GM18909 (cell line): ENCODE data around the gene ALDH3A1.

ENCODE experiments used
- ATAC-seq: cut with Tn5 transposase; IDR thresholded peaks from one replicate; pipeline ENCODE4 v1.9.1; 2021; ENCODE audit warnings: mild to moderate bottlenecking; ENCODE audit not compliant: unreplicated experiment, poor library complexity

ALDH3A1 gene

DNA sequence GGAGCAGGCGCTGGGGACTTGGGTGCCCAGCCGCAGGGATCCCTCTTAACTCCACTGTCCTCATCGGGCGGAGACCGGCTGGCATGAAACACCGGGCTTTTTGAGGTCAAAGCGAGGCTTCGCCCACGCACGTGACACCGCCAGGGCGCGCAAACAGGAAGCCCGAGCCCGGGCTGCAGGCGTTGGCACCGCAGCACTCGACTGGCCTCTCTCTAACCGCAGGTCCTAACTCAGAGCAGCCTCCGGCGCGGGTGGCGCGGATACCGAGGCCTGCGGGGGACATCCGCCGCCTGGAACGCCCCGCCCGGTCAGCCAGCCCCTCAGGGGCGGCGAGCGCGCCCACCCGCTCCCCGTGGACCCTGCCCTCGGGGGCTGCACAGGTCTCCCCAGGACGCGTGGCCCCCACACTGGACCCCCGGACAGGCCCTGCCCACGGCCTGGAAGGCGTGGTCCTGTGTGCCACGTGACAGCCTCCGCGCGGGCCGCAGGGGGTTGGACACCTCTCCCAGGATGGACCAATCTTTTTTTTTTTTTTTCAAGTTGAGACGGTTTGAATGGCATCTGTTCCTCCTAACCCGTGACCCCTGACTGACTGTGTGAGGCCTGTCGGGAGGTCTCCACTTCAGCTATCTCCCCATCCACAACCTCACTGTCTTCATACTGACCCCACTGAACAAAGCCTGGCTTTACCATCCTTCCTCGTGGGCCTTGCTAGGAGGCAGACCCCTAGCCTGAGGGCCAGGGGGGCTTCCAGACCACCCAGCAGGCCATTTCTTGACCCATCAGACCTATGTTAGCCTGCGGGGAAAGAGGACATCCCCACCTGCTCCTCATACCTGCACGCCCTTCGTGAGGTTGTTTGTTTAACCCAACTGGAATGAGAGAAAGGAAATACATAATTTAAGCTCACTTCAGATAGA, 23.3 kb downstream of the ALDH3A1 start:
- no peak for ATAC-seq

DNA sequence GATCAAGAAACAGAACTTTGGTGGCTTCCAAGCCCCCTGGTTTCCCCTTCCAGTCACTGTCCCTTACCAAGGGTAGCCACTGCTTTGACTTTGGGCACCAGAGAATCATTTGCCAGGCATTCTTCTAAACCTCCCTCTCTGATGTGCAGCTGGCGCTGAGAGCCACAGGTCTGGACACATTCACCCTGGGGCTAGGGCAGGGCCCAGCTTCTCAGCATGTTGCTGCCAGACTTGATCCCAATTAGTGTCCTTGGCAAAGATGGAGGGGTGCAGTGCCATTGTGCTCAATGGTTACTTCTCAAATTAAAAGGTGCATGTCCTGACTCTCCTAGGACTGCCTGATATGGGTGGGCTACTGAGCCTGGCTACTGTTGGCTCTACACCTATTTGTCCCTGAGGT, 24.1 kb downstream of the ALDH3A1 start:
- ATAC-seq = no peak

DNA sequence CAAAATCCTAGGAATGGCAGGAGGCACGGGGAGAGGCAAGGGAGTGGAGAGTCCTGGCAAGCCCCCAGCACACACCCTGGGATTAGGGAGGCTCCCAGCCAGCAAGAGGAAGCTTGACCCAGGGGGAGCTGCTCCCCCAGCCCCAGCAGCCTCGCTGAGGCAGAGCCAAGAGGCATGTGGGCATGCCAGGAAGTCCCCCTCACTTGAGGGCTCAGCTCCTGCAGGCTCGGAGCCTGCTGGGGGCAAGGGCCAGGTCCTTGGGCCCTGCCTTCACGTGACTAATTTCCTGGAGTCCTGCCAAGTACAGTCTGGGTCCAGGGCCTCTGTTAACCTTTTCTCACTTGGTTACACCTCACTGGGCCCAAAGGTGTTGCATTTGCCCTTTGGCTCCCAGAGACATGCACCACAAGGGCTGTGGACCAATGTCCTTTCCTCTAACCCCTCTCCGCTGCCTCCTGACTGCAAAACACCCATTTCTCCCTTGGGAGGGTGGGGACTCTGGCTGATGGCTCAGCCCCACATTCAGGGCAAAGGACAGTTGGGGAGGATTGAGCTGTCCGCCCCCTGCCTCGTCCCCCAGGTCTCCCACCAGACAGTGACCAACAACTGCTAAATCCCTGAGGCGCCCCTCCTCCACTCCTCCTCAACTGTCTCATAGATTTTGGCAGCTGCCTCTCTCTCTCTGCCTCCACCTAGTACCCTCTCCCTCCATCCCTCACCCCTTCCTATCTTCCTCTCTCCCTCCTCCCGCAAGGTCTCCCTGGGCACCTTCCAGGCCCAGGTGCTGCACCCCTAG, 27.3 kb downstream of the ALDH3A1 start:
- ATAC-seq = no peak

DNA sequence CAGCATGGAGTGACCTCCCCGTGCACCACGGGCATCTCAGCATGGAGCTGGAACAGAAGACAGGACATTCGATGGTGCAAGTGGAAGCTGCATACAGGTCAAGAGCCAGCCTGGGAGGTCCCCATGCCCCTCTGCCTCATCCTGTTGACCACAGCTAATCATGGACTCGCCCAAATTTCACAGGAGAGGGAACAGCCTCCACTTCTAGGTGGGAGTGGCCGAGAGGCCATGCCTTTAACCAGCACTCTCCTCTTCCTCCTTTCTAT, 28.0 kb downstream of the ALDH3A1 start:
- ATAC-seq = no peak

DNA sequence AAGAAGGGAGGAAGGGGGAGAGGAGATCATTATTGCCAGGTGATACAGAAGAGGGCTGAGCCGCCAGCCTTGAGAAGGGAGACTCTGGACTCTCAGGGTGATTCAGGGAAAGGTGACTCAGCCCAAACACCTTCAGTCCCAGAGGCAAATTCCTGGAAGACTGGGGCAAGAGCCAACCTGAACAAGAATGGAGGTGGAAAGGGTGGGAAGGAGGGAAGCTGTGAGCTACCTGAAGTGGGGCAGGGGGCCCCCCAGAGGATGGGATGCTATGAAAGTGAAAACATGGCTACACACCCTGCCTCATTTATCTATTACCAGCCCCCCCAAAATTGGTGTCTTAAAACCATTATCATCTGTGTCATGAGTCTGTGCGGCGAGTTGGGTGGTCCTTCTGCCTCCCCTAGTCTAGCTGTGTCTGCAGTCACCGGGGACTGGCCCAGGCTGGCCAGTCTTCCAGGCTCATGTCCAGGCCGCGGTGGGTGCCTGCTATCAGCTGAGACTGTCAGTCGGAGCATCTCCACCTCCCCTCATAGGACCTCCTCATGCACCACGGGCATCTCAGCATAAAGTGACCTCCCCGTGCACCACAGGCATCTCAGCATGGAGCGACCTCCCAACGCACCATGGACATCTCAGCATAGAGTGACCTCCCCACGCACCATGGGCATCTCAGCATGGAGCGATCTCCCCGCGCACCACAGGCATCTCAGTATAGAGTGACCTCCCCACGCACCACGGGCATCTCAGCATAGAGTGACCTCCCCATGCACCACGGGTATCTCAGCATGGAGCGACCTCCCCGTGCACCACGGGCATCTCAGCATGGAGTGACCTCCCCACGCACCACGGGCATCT, 28.5 kb downstream of the ALDH3A1 start:
- no peak for ATAC-seq

DNA sequence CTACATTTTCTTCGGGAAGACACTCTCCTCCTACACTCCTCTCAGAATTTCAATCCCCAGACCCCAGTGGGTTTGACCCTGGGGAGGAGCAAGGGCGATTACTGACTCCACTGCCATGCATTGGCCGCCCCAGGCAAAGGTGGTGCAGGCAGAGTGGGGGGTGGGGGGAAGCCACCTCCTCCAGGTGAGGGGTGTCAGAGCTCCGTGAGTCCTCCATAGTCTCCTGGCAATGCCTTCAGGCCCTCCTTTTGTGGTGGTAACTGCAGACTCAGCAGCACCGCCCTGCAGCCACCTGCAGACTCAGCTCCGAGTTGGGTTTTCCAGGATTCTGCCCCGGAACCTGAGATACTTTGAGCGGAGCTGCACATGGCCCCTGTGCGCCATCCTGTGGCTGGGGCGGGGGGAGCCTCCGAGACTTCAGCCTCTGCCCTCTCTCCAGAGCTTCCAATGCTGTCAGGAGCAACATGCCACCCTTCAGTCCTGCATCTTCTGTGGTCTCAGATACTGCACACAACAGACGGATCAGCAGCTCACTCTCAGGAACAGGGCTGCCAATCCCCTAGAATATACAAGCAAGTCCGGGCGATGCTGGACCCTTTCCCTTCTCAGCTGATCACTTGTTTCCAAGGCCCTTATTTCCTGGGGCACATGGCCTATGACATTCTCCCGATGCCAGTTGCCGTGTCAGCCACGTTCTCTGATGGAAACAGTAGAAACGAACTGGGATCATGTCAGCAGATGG, 29.3 kb downstream of the ALDH3A1 start:
- ATAC-seq = no peak

DNA sequence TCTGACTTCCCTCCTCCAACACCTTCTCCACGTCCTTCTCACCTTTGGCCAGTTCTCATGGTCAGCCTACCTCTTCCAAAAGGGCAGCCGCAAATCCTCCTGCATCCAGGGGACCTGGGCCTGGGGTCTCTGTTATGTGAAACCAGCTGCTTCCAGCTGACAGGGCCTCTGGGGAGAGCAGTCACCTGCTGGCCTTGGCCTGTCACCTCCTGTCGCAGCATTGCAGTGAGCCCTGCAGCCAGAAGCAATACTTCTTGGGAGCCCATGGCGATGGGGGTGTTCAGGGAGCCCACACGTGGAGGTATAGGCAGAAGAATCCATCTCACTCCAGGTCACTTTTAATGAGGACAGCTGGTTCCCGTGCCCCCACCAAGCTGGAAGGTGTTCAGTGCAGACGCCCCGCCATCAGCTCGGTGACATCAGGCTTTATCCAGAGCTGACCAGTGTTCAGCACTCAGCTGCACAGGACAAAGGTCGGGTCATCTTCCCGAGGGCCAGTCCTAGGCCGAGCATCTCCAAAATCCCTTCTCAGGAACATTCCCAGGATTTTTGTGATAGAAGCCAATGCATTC, 30.0 kb downstream of the ALDH3A1 start:
- ATAC-seq = no peak

DNA sequence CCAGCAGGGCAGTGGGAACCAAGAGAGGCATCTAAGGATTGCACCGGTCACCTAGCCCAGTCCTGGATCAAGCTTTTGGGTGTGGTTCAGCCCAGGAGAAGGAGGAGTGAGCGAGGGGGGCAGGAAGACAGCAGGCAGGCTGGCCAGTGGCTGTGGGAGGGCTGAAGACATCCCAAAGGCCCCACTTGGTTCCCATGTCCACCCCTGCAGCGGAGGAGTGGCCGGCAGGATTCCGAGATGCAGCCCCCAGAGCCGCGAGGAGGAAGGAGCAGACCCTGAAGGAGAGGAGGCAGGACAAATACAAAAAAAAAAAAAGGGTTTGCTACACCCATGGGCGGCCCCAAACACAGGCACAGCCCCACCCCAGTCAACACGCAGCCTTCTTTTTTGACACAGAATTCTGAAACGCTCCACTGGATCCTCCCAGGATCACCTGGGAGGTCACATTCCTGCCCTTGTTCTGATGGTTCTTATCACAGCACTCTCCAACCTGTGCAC, 30.6 kb downstream of the ALDH3A1 start:
- ATAC-seq = no peak

DNA sequence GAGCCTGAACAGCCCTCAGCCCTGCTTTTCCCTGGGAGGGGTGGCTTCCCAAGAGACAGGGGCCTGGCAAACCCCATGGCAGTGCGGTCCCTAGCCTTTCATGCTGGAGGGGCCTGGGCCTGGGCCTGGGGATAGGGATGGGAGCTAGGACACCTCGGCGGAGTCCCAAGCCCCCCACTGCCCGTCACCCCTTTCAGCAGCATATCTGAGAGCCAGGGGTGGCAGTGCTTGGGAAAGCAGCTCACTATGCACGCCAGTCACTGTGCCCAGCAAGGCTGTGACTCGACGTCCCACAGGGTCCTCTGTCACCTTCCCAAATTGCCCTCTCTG, 31.1 kb downstream of the ALDH3A1 start:
- ATAC-seq = no peak

DNA sequence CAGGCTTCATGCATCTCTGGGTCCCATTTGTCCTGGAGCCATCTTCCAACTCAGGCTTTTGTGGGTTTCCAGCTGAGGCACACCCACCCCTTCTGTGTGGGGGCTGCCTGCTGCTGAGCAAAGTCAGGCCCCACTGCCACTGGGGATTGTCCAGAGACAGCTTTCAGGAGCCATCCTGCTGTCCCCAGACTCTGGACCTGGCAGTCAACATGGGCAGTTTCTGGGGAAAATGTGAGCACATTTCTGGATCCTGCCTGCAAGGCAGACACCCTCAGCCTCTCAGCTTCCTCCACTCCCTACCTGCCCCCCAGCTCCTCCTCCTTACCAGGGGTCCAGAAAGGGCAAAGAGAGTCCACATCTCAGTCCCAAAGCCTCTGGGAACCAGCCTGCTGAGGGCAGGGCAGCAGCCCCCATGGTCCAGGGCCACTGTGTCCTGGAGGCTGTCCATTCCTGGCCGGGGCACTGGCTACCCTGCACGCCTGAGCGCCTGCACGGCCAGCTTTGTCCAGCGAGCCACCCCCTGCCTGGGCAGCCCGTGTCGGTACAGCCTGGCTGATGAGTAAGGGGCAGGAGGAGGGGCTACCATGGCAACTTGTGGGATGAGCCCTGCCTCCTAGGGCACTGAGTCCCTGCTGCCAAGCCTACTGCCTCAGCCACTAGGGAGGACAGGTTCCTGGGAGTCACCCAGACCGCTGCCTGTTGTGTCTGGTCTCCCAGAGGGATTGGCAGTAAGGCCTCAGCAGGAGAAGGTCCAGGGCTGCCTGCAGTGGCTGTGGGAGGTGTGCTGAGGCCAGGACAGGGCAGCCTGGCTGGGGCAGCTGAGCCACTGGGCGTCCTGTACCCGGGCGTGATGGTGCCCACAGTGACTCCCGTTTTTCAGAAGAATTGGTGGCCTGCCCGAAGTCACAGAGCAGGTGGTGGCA, 31.7 kb downstream of the ALDH3A1 start, which contains the start of gene SLC47A2:
Gene SLC47A2, minus strand, starts transcription at position 477 of the 923 bp plus-strand sequence. Its CDS starts 29 bp downstream, at position 448.
- no peak for ATAC-seq

DNA sequence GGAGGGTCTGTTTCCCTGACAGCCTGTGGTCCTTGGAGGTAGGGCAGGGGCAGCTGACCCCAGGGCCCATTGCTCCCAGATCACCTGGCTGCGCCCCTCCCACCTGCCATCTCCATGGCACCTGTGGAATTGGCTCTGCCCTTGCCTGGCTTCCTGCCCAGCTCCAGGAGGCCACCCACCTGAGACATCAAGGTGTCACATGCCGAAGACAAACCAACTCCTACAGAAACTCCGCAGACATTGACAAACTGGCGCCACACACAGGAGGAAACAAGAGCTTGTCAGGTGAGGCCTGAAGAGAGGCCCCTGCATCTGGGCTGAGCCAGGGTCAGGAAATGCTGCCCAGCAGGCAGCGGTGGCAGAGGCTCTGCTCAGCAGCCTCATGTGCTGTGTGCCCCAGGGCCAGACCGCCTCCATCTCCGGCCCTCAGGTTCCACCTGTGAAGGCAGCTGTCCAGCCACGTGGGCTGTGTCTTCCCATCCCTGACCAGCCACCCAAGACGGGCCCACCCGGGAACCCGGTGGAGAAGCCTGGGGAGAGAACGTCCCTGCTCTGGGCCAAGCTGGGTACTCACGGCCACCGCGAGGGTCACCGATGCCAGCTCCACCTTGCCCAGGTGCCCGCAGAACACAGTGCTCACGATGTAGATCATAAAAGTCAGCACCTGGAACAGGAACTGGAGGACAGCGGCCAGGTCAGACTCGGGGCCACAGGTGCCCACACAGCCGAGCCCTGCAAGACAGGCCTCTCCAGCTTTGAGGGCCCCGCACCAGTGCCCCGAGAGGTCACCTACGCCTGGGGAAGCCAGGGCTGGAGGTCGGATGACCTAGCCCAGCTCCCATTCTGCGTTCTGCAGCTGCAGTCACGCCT, 33.3 kb downstream of the ALDH3A1 start:
- ATAC-seq = no peak

DNA sequence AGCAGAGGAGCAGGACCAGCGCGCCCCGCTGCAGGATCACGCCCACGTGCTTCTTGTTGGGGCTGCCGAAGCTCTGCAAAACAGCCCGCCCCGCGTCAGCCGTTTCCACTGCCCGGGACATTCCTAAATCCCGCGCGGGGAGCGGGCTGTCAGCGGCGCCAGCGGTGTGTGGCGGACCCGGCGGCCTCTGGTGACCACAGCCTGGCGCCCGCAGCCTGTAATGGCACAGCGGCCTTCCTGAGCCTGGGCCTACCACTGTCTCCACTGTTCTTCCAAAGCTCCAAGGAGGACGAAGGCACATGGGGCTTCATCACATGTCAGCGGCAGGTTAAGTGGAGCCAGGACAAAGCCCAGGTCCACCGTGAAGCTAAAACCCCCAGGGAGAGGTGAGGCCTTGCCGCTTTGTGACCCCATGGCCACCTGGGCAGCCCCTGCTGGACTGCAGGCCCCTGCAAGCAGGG, 34.2 kb downstream of the ALDH3A1 start:
- ATAC-seq = no peak

DNA sequence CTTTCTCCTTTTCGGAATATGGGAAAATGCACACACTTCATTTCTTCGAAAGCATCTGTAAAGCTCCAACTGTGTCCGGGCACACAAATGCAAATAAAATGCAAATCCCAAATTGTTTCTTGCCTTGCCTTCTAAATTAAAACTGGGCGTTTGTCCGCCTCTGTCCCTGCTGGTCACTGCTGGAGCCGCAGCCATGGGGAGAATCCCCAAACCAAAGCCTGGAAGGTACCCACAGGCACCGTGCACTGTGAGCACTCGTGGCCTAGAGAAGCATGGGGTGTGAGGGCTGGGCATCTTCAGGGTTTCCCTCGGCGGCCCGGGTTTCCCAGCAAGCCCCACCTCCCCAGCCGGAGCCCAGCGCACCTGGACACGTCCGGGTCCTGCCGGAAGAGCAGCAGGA, 34.6 kb downstream of the ALDH3A1 start:
- ATAC-seq = no peak

DNA sequence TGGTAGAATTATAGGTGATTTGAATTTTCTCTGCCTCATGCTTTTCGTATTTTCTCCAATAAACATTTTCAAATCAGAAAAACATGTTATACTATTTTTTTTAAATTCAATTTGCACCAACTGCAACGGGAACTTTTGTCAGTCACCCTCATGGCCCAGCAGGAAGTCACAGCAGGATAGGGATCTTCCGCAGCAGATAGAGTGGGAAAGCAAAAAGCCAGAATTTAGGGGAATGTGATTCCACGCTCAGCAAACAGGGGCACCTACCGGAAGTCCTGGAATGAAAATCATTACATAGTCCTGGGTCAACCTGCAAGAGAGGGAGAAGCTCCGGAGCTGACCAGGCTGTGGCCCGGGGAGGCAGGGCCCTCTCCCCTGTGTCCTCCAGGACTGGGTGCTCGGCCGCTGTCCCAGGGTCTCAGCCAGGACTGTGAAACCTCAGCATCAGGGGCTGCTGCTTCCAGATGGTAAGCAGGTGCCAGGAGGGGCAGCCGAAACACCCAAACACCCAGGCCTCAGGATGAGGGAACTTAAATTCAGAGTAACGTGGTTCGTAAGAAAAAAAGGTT, 35.6 kb downstream of the ALDH3A1 start:
- no peak for ATAC-seq

DNA sequence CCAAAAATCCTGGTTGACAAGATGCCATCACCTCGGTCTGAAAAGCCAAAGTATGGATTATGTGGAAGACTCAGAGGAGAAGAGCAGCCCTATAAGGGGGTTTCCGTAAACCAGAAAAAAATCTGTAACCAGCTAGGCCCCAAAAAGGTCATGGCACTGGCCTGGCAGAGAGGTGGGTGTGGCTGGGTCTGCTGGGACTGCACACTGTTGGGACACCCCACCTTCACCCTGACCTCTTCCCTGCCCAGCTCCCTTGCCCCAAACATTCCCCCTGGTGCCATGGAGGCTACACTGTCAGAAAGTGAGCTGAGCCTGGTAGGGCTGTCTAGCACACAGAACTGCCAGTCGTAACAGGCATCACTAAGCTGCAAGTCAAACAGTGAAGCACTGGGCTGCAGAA, 38.3 kb downstream of the ALDH3A1 start:
- ATAC-seq = no peak

DNA sequence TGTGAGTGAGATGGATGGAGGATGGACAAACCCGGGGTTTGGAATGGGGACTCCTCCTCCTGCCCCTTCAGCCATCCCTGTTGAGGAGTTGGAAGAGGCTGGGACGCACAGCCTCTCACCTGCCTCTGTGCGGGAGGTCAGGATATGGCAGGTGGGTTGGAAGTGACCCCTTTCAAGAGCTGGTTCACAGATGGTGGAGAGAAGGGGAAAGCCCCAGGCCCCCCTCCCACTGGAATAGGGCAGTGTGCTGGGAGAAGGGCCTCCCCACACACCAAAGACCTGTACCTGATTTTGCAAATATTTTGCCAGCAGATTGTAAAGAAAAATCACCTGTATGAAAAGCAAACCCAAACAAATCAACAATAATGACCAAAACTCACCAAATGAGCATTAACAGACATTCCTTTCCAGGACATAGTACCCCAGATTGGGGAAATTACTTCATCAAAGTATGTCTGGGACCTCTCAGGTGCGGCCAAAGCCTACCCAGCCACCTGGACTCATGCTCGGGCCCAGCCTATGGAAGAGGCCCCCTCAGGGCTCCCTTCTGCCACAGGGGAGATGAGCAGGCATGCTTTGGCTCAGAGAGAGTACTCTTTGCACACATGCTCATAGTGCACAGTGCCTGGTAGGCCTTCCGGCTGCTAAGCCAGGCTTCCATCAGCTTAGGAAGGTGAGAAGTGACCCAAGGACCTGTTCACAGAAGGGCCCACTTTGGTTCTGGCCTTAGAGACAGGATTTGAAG, 39.5 kb downstream of the ALDH3A1 start:
- ATAC-seq = no peak
